DMS153 treated with DMSO at 0.1 percent for 48 hours (cell line): Measurements from ENCODE around the gene RB1.
"Not testable (repeated sequence)": the region's sequence is repeated elsewhere in the genome, so short reads cannot be mapped to it uniquely, and the experiment has no call there.

Source experiments
- DNase-seq: peaks from one replicate; lab custom pipeline; 2025; ENCODE audit not compliant: unreplicated experiment; lab: John Stamatoyannopoulos, UW

Gene RB1

GRCh38 chr13:48404952-48405351 is 101.4 kb downstream of the RB1 start:
- DNase-seq, result no peak

- no peak for DNase-seq
Measured at GRCh38 chr13:48405875-48406274, 102.3 kb downstream of the RB1 start.

- no peak for DNase-seq
Measured at GRCh38 chr13:48410199-48410598, 106.6 kb downstream of the RB1 start.

GRCh38 chr13:48411147-48411794 is 107.7 kb downstream of the RB1 start:
- no peak for DNase-seq

GRCh38 chr13:48411841-48412531 is 108.4 kb downstream of the RB1 start:
- no peak for DNase-seq

GRCh38 chr13:48412881-48413351 is 109.4 kb downstream of the RB1 start, which contains the start of gene LPAR6:
LPAR6 (minus strand) TSS chr13:48413113; CDS start chr13:48412423, 690 bp downstream.
- DNase-seq, result no peak

GRCh38 chr13:48414501-48414900 is 111.0 kb downstream of the RB1 start:
- DNase-seq, result no peak

GRCh38 chr13:48415516-48415915 is 112.0 kb downstream of the RB1 start:
- DNase-seq, result no peak

- DNase-seq, result not testable (repeated sequence)
Measured at GRCh38 chr13:48422003-48422402, 118.5 kb downstream of the RB1 start.

- DNase-seq, result no peak
Measured at GRCh38 chr13:48424212-48424611, 120.7 kb downstream of the RB1 start.

- no peak for DNase-seq
Measured at GRCh38 chr13:48426052-48426451, 122.5 kb downstream of the RB1 start.

- not testable (repeated sequence) for DNase-seq
Measured at GRCh38 chr13:48426755-48427298, 123.3 kb downstream of the RB1 start.

- no peak for DNase-seq
Measured at GRCh38 chr13:48429036-48429435, 125.5 kb downstream of the RB1 start.

GRCh38 chr13:48429886-48430285 is 126.3 kb downstream of the RB1 start:
- DNase-seq, result no peak

GRCh38 chr13:48431431-48431830 is 127.9 kb downstream of the RB1 start:
- DNase-seq, result no peak

GRCh38 chr13:48431987-48432615 is 128.6 kb downstream of the RB1 start:
- DNase-seq, result no peak

GRCh38 chr13:48434200-48434599 is 130.6 kb downstream of the RB1 start:
- no peak for DNase-seq

- DNase-seq, result no peak
Measured at GRCh38 chr13:48436661-48437288, 133.2 kb downstream of the RB1 start.

- no peak for DNase-seq
Measured at GRCh38 chr13:48437371-48437770, 133.8 kb downstream of the RB1 start.

- DNase-seq, result no peak
Measured at GRCh38 chr13:48443442-48444208, 140.1 kb downstream of the RB1 start.

- no peak for DNase-seq
Measured at GRCh38 chr13:48446464-48446863, 142.9 kb downstream of the RB1 start.
